ENCODE results near the gene FGFBP1.

DNA sequence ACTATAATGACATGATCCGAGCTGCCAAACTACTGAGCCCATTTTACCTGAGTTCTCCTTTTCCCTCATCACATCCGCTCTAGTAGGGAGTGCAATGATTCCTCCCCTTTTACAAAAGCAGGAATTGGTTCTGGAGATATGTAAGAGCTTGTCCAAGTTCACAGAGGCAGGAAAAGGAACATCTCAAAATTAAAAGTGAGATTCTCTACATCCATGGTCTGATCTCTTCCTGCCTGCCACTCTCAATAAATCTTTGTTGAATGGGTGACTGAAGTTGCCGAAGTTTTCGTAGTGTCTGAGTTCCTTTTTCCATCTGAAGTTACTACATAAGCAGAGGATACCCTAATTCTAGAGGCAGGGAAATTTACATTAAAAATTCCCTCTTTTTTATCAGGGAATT, at the start of gene FGFBP1:
- no peak for TF ChIP-seq POLR2A (IDR thresholded peaks at IDR 0.05)
- TF ChIP-seq, protein P1, sequence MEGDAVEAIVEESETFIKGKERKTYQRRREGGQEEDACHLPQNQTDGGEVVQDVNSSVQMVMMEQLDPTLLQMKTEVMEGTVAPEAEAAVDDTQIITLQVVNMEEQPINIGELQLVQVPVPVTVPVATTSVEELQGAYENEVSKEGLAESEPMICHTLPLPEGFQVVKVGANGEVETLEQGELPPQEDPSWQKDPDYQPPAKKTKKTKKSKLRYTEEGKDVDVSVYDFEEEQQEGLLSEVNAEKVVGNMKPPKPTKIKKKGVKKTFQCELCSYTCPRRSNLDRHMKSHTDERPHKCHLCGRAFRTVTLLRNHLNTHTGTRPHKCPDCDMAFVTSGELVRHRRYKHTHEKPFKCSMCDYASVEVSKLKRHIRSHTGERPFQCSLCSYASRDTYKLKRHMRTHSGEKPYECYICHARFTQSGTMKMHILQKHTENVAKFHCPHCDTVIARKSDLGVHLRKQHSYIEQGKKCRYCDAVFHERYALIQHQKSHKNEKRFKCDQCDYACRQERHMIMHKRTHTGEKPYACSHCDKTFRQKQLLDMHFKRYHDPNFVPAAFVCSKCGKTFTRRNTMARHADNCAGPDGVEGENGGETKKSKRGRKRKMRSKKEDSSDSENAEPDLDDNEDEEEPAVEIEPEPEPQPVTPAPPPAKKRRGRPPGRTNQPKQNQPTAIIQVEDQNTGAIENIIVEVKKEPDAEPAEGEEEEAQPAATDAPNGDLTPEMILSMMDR (IDR thresholded peaks at IDR 0.05) = no peak
- no peak for TF ChIP-seq POLR2AphosphoS5 (IDR thresholded peaks at IDR 0.05)

Data from breast epithelium (tissue), 3 donors.